Esophagus muscularis mucosa (tissue), 4 donors: ENCODE measurements around the gene MXD3. TPM values are rescaled to one million over a fixed set of nuclear protein-coding genes. Genes with fewer than 3 reads are reported as not detected.

Experiments
- DNase-seq: peaks from one replicate; pipeline ENCODE4 v3.0.0-alpha.2; 2017; ENCODE audit errors: extremely low spot score
- H3K27ac ChIP-seq, 4 donors: fragments of 200-600 bp; sonication (generic); replicated peaks in 1 of 4; 1 replicate in 3 of 4; 2 replicates in 1 of 4; pipeline ENCODE4 v1.5.1; 2016 to 2019; ENCODE audit warnings: mild to moderate bottlenecking in 1 of 4
- H3K27me3 ChIP-seq, 4 donors: fragments of 200-600 bp; sonication (generic); one replicate each; pipeline versions ENCODE4 v1.5.1 to v1.6.0; 2016 to 2019
- H3K36me3 ChIP-seq, 4 donors: fragments of 200-600 bp; sonication (generic); one replicate each; pipeline ENCODE4 v1.5.1; 2016 to 2019
- H3K4me1 ChIP-seq, 4 donors: fragments of 200-600 bp; sonication (generic); one replicate each; pipeline ENCODE4 v1.5.1; 2016 to 2019
- H3K4me3 ChIP-seq, 4 donors: fragments of 200-600 bp; sonication (generic); 1 replicate in 2 of 4; 2 replicates in 2 of 4; pipeline ENCODE4 v1.5.1; 2016 to 2019; ENCODE audit warnings: mild to moderate bottlenecking in 4 of 4, moderate library complexity in 1 of 4
- H3K9me3 ChIP-seq, 4 donors: fragments of 200-600 bp; sonication (generic); 1 replicate in 3 of 4; 2 replicates in 1 of 4; pipeline ENCODE4 v1.5.1; 2016 to 2019
- CTCF ChIP-seq, 3 experiments: fragments of 200-600 bp in 2 of 3; fragments of 450-650 bp in 1 of 3; sonication (generic) in 2 of 3; IDR thresholded peaks; one replicate each; pipeline ENCODE4 v1.5.1; 2017 to 2019; ENCODE audit warnings: antibody characterized with exemption in 3 of 3, mild to moderate bottlenecking in 2 of 3, moderate library complexity in 1 of 3
- EP300 ChIP-seq: sonication (generic); formaldehyde crosslinking; IDR thresholded peaks from one replicate; pipeline ENCODE4 v1.6.1; 2017; ENCODE audit warnings: antibody characterized with exemption
- POLR2A ChIP-seq: fragments of 450-650 bp; IDR thresholded peaks from one replicate; pipeline ENCODE4 v1.6.1; 2017; ENCODE audit warnings: antibody characterized with exemption, moderate library complexity, mild to moderate bottlenecking, low read depth
- POLR2AphosphoS5 ChIP-seq, 2 donors: sonication (generic); formaldehyde crosslinking; IDR thresholded peaks; one replicate each; pipeline ENCODE4 v1.6.1; 2017; ENCODE audit warnings: antibody characterized with exemption in 2 of 2
- WGBS: methylation state at CpG from one replicate; pipeline ENCODE4 v1.1.5; 2018; 5-methylcytosine and 5-hydroxymethylcytosine counted together
- intact Hi-C: fragments of 100-400 bp; cut with DNase I; formaldehyde crosslinking; loops from one replicate; pipeline ENCODE4 v1.15.1; 2023
- total RNA-seq, 4 donors: library from RNA; depleted of rRNA; stranded (reverse); fragments of >200 nt; gene quantifications; one replicate each; pipeline versions ENCODE4 v1.1.0 to v1.2.1, GENCODE V29; 2016

Gene MXD3
- total RNA-seq, 4 donors from 2014 or later = 2.5 to 11.2 (median 7.9) TPM

GRCh38 chr5:177335701-177336065 is 24.0 kb upstream of the MXD3 start:
- intact Hi-C loops = no loop called here
- H3K36me3 ChIP-seq = peaks cover 70 to 92% (median 91%) of the 10 kb centered on the region in 4 donors
- WGBS = 82% methylated on average over 7 of the region's 7 CpGs
- H3K4me1 ChIP-seq = peaks cover 0 to 16% (median 5%) of the 10 kb centered on the region in 4 donors
- TF ChIP-seq POLR2A (no peak), EP300 (no peak), CTCF (IDR thresholded peaks at IDR 0.05) (no peak), POLR2AphosphoS5 (IDR thresholded peaks at IDR 0.05) (no peak)
- no peak overlapping the region for H3K27ac ChIP-seq
- H3K4me3 ChIP-seq = no peak overlapping the region
- H3K27me3 ChIP-seq = no peaks in the 10 kb centered on the region
- no peak for DNase-seq
- H3K9me3 ChIP-seq = no peaks in the 10 kb centered on the region

- Histone ChIP-seq H3K36me3 (peaks cover 73 to 98% (median 96%) of the 10 kb centered on the region in 4 donors), H3K27ac (no peak overlapping the region), H3K27me3 (no peaks in the 10 kb centered on the region), H3K9me3 (no peaks in the 10 kb centered on the region), H3K4me3 (no peak overlapping the region), H3K4me1 (peaks cover 0 to 16% (median 5%) of the 10 kb centered on the region in 4 donors)
- no peak for DNase-seq
- TF ChIP-seq CTCF (IDR thresholded peaks at IDR 0.05) (no peak), EP300 (no peak), POLR2A (no peak), POLR2AphosphoS5 (IDR thresholded peaks at IDR 0.05) (no peak)
- intact Hi-C loops = no loop called here
- WGBS = 80% methylated on average over 16 of the region's 21 CpGs
Measured at GRCh38 chr5:177334781-177335700, 23.3 kb upstream of the MXD3 start.

- H3K36me3 ChIP-seq = peaks cover 73 to 100% (median 99%) of the 10 kb centered on the region in 4 donors
Measured at GRCh38 chr5:177334155-177334551, 22.5 kb upstream of the MXD3 start.

GRCh38 chr5:177333420-177334154 is 21.9 kb upstream of the MXD3 start:
- Histone ChIP-seq H3K9me3 (no peaks in the 10 kb centered on the region), H3K4me1 (peaks cover 0 to 16% (median 2%) of the 10 kb centered on the region in 4 donors)

More at GRCh38 chr5:177334155-177334551, 22.5 kb upstream of the MXD3 start:
- no peak for TF ChIP-seq POLR2A
- no peak for TF ChIP-seq POLR2AphosphoS5 (IDR thresholded peaks at IDR 0.05)
- TF ChIP-seq EP300 = no peak
- Histone ChIP-seq H3K9me3 (no peaks in the 10 kb centered on the region), H3K27me3 (no peaks in the 10 kb centered on the region), H3K27ac (no peak overlapping the region), H3K4me1 (peaks cover 0 to 16% (median 5%) of the 10 kb centered on the region in 4 donors), H3K4me3 (no peak overlapping the region)
- WGBS = 66% methylated on average over 7 of the region's 15 CpGs
- intact Hi-C loops = no loop called here
- DNase-seq = no peak

More at GRCh38 chr5:177333420-177334154, 21.9 kb upstream of the MXD3 start:
- Histone ChIP-seq H3K27ac (no peak overlapping the region), H3K36me3 (peaks cover 73 to 100% (median 95%) of the 10 kb centered on the region in 4 donors), H3K27me3 (no peaks in the 10 kb centered on the region), H3K4me3 (no peak overlapping the region)
- TF ChIP-seq POLR2AphosphoS5 (IDR thresholded peaks at IDR 0.05) (no peak), EP300 (no peak), CTCF (IDR thresholded peaks at IDR 0.05) (no peak), POLR2A (no peak)
- no peak for DNase-seq
- WGBS = 90% methylated on average over 15 of the region's 16 CpGs
- intact Hi-C loops = no loop called here
